Vagina (tissue), 2 donors: ENCODE results near the gene LPGAT1. TPM values are rescaled to one million over a fixed set of nuclear protein-coding genes. Genes with fewer than 3 reads are reported as not detected.

ENCODE experiments used
- DNase-seq, 2 donors: peaks; one replicate each; pipeline ENCODE4 v3.0.0-alpha.2; 2017; ENCODE audit errors: extremely low spot score in 2 of 2
- H3K27ac ChIP-seq: fragments of 200-600 bp; sonication (generic); one replicate; pipeline ENCODE4 v1.5.1; 2019
- H3K27me3 ChIP-seq: fragments of 200-600 bp; sonication (generic); one replicate; pipeline ENCODE4 v1.5.1; 2019
- H3K36me3 ChIP-seq, 2 donors: fragments of 200-600 bp; sonication (generic); one replicate each; pipeline ENCODE4 v1.5.1; 2017 to 2019
- H3K4me1 ChIP-seq: fragments of 200-600 bp; sonication (generic); one replicate; pipeline ENCODE4 v1.5.1; 2019
- H3K4me3 ChIP-seq, 2 donors: fragments of 200-600 bp; sonication (generic); 1 replicate in 1 of 2; 2 replicates in 1 of 2; pipeline ENCODE4 v1.5.1; 2016 to 2019
- H3K9me3 ChIP-seq: fragments of 200-600 bp; sonication (generic); one replicate; pipeline ENCODE4 v1.5.1; 2019
- POLR2A ChIP-seq, 2 donors: fragments of 450-650 bp; IDR thresholded peaks; one replicate each; pipeline ENCODE4 v1.6.1; 2017; ENCODE audit warnings: antibody characterized with exemption in 2 of 2, mild to moderate bottlenecking in 2 of 2, moderate library complexity in 2 of 2
- POLR2AphosphoS5 ChIP-seq, 2 donors: sonication (generic); formaldehyde crosslinking; IDR thresholded peaks; one replicate each; pipeline ENCODE4 v1.9.0; 2017; ENCODE audit warnings: antibody characterized with exemption in 2 of 2, mild to moderate bottlenecking in 2 of 2, low read depth in 1 of 2; ENCODE audit not compliant: insufficient read depth in 1 of 2
- intact Hi-C: fragments of 100-400 bp; cut with DNase I; formaldehyde crosslinking; loops from one replicate; pipeline ENCODE4 v1.15.1; 2023
- total RNA-seq: library from RNA; depleted of rRNA; stranded (reverse); fragments of >200 nt; gene quantifications from one replicate; pipeline ENCODE4 v1.2.3, GENCODE V29; 2016
- TF ChIP-seq, protein P1 (sequence below), 3 experiments: fragments of 450-650 bp in 2 of 3; fragments of 200-600 bp in 1 of 3; sonication (generic) in 1 of 3; IDR thresholded peaks; one replicate each; pipeline ENCODE4 v1.5.1; 2017 to 2019; ENCODE audit warnings: antibody characterized with exemption in 3 of 3, mild to moderate bottlenecking in 2 of 3, moderate library complexity in 2 of 3

LPGAT1 gene
- total RNA-seq, 1 donor from 2014 or later, result 63.8 TPM

DNA sequence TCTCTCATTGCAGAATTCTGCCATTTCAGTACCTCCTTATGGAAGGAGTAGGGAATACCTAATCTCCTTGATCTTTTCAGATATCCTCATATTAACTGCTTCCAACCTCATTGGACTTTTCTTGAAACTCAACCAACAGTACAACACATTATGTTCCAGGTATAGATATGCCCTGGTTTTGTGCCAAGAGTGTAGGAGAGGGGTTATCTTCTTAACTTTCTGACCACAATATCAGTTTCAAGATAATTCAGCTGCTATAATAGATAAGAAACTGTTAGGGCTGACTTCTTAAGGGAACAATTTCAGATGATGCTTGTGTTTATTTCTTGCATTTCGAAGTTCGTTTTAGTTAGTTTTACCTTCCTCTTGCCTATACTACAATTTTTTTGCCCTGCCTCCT lies 2.1 kb upstream of the LPGAT1 start:
- intact Hi-C loops, result no loop called here
- Histone ChIP-seq H3K4me1 (peaks cover 21% of the 10 kb centered on the region), H3K27ac (no peak overlapping the region), H3K9me3 (no peaks in the 10 kb centered on the region), H3K4me3 (no peak overlapping the region), H3K27me3 (no peaks in the 10 kb centered on the region), H3K36me3 (no peaks in the 10 kb centered on the region)
- TF ChIP-seq, protein P1, sequence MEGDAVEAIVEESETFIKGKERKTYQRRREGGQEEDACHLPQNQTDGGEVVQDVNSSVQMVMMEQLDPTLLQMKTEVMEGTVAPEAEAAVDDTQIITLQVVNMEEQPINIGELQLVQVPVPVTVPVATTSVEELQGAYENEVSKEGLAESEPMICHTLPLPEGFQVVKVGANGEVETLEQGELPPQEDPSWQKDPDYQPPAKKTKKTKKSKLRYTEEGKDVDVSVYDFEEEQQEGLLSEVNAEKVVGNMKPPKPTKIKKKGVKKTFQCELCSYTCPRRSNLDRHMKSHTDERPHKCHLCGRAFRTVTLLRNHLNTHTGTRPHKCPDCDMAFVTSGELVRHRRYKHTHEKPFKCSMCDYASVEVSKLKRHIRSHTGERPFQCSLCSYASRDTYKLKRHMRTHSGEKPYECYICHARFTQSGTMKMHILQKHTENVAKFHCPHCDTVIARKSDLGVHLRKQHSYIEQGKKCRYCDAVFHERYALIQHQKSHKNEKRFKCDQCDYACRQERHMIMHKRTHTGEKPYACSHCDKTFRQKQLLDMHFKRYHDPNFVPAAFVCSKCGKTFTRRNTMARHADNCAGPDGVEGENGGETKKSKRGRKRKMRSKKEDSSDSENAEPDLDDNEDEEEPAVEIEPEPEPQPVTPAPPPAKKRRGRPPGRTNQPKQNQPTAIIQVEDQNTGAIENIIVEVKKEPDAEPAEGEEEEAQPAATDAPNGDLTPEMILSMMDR (IDR thresholded peaks at IDR 0.05), result no peak
- DNase-seq, result no peak

DNA sequence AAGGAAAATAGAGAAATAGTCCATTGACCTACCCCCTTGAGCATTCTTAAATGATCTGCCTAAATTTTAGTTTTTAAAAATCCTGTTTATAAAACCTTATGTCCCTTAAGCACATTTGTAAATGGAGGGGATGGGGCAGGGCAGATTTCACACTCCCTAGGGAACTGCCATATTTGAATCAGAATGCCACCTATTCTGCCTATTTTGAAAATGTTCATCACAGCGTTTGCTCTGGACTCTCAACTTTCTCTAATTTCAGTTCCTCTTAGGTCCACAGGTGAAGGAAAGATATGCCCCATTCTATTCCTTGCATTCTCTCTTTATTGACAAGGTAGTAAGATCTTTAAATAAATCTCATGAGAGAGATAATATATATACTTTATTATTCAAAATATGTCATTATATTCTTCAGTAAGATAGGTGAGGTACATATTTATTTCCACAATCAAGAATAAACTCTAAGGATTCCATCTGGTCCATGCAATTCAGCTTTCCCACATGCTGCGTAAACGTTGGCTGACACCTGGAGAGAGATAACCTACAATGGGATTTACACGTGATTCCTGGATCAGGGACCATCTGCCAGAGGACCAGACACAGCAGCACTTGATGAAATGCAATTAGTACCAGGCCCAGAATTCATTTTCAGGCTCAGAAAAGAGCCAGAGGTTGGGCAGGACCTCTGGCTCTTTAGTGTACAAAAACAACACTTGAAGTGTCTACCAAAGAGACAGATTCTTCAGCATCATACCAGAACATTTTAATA lies 1.2 kb upstream of the LPGAT1 start:
- Histone ChIP-seq H3K4me1 (peaks cover 27% of the 10 kb centered on the region), H3K27ac (no peak overlapping the region), H3K4me3 (no peak overlapping the region), H3K27me3 (no peaks in the 10 kb centered on the region), H3K9me3 (no peaks in the 10 kb centered on the region), H3K36me3 (no peaks in the 10 kb centered on the region)
- DNase-seq, result no peak
- no peak for TF ChIP-seq POLR2A (IDR thresholded peaks at IDR 0.05)
- TF ChIP-seq, protein P1 (IDR thresholded peaks at IDR 0.05), result no peak
- no peak for TF ChIP-seq POLR2AphosphoS5 (IDR thresholded peaks at IDR 0.05; ENCODE audit: insufficient read depth in 1 of 2, low read depth in 1 of 2)
- intact Hi-C loops, result no loop called here

DNA sequence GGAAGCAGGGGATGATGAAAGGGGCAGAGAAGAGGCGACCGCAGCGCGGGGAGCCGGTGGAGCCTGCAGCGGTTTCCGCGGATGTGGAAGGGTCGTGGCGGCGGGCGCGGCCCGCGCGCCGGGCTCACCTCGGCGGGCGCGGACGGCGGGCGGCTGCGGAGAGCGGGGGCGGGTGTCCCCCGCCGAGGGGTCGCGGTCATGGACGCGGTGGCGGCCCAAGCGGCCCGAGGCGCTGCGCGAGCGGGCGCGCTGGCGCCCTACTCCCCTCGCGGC lies 572 bp downstream of the LPGAT1 start:
- TF ChIP-seq POLR2AphosphoS5 (IDR thresholded peaks at IDR 0.05; ENCODE audit: insufficient read depth in 1 of 2, low read depth in 1 of 2) (no peak), POLR2A (IDR thresholded peaks at IDR 0.05) (no peak)
- TF ChIP-seq, protein P1 (IDR thresholded peaks at IDR 0.05), result no peak
- intact Hi-C loops, result no loop called here
- DNase-seq, result no peak

DNA sequence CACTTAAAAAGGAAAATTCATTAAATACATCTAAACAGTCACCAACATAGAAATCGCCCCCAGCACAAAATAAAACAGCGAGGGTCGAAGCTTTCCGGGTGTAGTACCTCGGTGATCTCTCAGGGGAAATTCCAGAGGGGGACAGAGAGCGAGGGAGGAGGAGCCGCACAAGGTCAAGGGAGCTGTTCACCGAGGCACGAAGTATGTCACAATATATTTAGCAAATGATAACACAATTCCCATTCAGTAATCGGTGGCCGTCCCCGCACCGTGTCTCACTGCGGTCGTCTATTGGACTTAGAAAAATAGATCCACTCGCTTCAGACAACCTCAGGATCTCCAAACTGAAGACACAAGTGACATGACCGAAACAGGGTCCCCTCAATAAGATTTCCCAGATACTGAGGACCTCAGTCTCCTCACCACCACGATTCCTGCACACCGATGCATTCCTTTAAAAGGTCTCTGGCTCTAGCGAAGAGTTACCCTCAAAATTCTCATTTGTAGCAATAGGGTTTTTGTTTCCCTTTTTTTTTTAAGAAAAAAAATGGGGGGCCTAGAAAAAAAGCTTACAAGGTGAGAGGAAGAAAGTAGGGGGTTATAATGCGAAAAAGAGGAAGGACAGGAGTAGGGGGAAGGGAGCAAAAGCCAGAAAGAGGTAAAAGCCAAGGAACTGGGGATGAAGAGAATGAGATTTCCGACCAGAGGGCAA lies 1.1 kb downstream of the LPGAT1 start:
- DNase-seq, result no peak

More for the DNA sequence above, 572 bp downstream of the LPGAT1 start:
- no peaks in the 10 kb centered on the region for H3K27me3 ChIP-seq
- peak overlapping the region; percentile 50 to 72 for H3K4me3 ChIP-seq
- H3K27ac ChIP-seq, result peak overlapping the region; percentile 88
- H3K4me1 ChIP-seq, result peaks cover 27% of the 10 kb centered on the region
- H3K9me3 ChIP-seq, result no peaks in the 10 kb centered on the region
- no peaks in the 10 kb centered on the region for H3K36me3 ChIP-seq

More for the DNA sequence above, 1.1 kb downstream of the LPGAT1 start:
- H3K36me3 ChIP-seq, result no peaks in the 10 kb centered on the region
- H3K9me3 ChIP-seq, result no peaks in the 10 kb centered on the region
- H3K4me3 ChIP-seq, result peak overlapping the region; percentile 50 to 72
- H3K27ac ChIP-seq, result peak overlapping the region; percentile 88
- intact Hi-C loops, result no loop called here
- peaks cover 27% of the 10 kb centered on the region for H3K4me1 ChIP-seq
- no peaks in the 10 kb centered on the region for H3K27me3 ChIP-seq
- TF ChIP-seq POLR2AphosphoS5 (IDR thresholded peaks at IDR 0.05; ENCODE audit: insufficient read depth in 1 of 2, low read depth in 1 of 2) (no peak), POLR2A (IDR thresholded peaks at IDR 0.05) (no peak)
- TF ChIP-seq, protein P1 (IDR thresholded peaks at IDR 0.05), result no peak
